Measurements from ENCODE around the gene SDF2. TPM values are rescaled to one million over a fixed set of nuclear protein-coding genes. Genes with fewer than 3 reads are reported as not detected.
A peak's percentile ranks its signal among the peaks of the same experiment; 100 is the strongest.

The SDF2 gene
- total RNA-seq, 2 experiments from 2014 or later = 51.7 to 54.5 TPM

GRCh38 chr17:28648698-28649097 is 13.0 kb downstream of the SDF2 start:
- CTCF ChIA-PET = interaction anchor here (0.9 to 1.6 kb wide), 5 partner anchors 9 to 102 kb away, joined by 4 to 11 read pairs (median 5); partner anchors contain the start of genes SDF2 and SUPT6H
- no peak for DNase-seq
- H3K36me3 Mint-ChIP-seq (ENCODE audit: low read depth) = peaks cover 47% of the 10 kb centered on the region
- no peak overlapping the region for H3K27ac Mint-ChIP-seq
- peaks cover 23% of the 10 kb centered on the region for H3K4me1 Mint-ChIP-seq (ENCODE audit: low read depth)
- H3K27me3 Mint-ChIP-seq (ENCODE audit: low read depth) = no peaks in the 10 kb centered on the region
- no peaks in the 10 kb centered on the region for H3K9me3 Mint-ChIP-seq (ENCODE audit: insufficient read depth)
- POLR2A ChIA-PET = interaction anchor here (1.2 to 2.1 kb wide), 3 partner anchors 13 to 71 kb away, joined by 3 to 12 read pairs (median 5); partner anchors contain the start of genes RPL23A, SDF2 and SUPT6H
- no peak for ATAC-seq
- H3K4me3 Mint-ChIP-seq = no peak overlapping the region

GRCh38 chr17:28646039-28646754 is 15.5 kb downstream of the SDF2 start:
- ChIA-PET CTCF (interaction anchor here (0.7 to 5.3 kb wide), 26 partner anchors 9 to 117 kb away, joined by 3 to 104 read pairs (median 4); partner anchors contain the start of genes NEK8, PIGS, PROCA1 and RPL23A), POLR2A (interaction anchor here (0.8 to 5.0 kb wide), 8 partner anchors 9 to 303 kb away, joined by 3 to 67 read pairs (median 5); partner anchors contain the start of genes PROCA1, RPL23A, SDF2 and SPAG5)
- DNase-seq (no peak), ATAC-seq (no peak)
- Mint-ChIP-seq H3K27me3 (ENCODE audit: low read depth) (no peaks in the 10 kb centered on the region), H3K9me3 (ENCODE audit: insufficient read depth) (no peaks in the 10 kb centered on the region), H3K4me3 (peak overlapping the region; percentile 87), H3K4me1 (ENCODE audit: low read depth) (peaks cover 36% of the 10 kb centered on the region), H3K36me3 (ENCODE audit: low read depth) (peaks cover 51% of the 10 kb centered on the region), H3K27ac (peak overlapping the region; percentile 84)

- ChIA-PET POLR2A (interaction anchor here (0.5 to 5.0 kb wide), 15 partner anchors 11 to 307 kb away, joined by 3 to 67 read pairs (median 4); partner anchors contain the start of genes PROCA1, SDF2 and SUPT6H), CTCF (interaction anchor here (0.6 to 5.3 kb wide), 15 partner anchors 16 to 320 kb away, joined by 3 to 104 read pairs (median 4); partner anchors contain the start of genes ALDOC, NEK8, PIGS and PROCA1)
- H3K9me3 Mint-ChIP-seq (ENCODE audit: insufficient read depth) = no peaks in the 10 kb centered on the region
- peak overlapping the region; percentile 87 for H3K4me3 Mint-ChIP-seq
- no peaks in the 10 kb centered on the region for H3K27me3 Mint-ChIP-seq (ENCODE audit: low read depth)
- H3K36me3 Mint-ChIP-seq (ENCODE audit: low read depth) = peaks cover 54% of the 10 kb centered on the region
- H3K27ac Mint-ChIP-seq = peak overlapping the region; percentile 84
- H3K4me1 Mint-ChIP-seq (ENCODE audit: low read depth) = peaks cover 36% of the 10 kb centered on the region
- peak; percentile 30 for DNase-seq
- ATAC-seq = no peak
Observed at GRCh38 chr17:28645576-28645939, 16.1 kb downstream of the SDF2 start.

DNA sequence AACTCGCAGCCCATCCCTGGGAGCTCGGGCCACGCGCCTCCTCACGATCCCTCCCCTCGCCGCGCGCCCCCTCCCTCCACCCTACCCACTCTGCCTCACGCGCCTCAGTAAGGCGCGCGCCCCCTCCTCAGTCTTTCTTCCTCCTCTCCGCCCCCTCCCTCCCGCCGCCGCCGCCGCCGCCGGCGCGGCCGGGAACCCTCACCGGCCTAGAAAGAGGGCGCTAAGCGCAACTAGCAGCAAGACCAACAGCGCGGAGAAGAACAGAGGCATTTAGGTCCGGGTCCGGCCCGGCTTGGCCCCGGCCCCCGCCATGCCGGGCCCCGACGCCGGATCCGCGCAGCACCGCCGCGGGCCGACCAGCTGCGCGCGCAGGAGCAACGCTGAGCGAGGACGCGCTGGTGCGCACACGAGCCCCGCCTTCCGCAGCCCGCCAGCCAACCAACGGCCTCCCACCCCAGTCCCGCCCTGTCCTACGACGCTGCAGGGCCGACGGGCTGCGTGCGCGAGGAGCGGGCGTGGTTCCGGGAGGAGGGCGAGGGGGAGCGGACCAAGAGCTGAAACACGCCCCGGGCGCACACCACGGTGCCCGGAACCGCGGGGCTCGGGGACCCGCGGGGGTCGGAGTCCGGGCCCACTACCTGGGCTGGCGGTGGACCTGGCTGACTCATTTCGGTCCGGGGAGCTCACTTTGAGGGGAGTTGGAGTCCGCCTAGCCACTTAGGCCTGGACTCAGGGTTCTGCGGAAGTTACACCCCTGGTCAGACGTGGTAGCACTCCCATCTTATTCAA is 16.7 kb downstream of the SDF2 start, which contains the start of gene BLTP2:
Gene BLTP2, minus strand, starts transcription at position 372 of the 789 bp plus-strand sequence. Its CDS starts 102 bp downstream, at position 270.
- Mint-ChIP-seq H3K36me3 (ENCODE audit: low read depth) (peaks cover 55% of the 10 kb centered on the region), H3K27me3 (ENCODE audit: low read depth) (no peaks in the 10 kb centered on the region), H3K4me3 (peak within 1 kb of the TSS; percentile 87), H3K9me3 (ENCODE audit: insufficient read depth) (no peaks in the 10 kb centered on the region), H3K4me1 (ENCODE audit: low read depth) (peaks cover 39% of the 10 kb centered on the region), H3K27ac (peak within 1 kb of the TSS; percentile 84)
- DNase-seq (peak; percentile 97), ATAC-seq (peak; percentile 98)
- ChIA-PET CTCF (interaction anchor here (0.6 to 5.3 kb wide), 25 partner anchors 8 to 501 kb away, joined by 3 to 104 read pairs (median 4); partner anchors contain the start of genes ALDOC, PIGS, PROCA1 and RPL23A), POLR2A (interaction anchor here (0.5 to 5.0 kb wide), 19 partner anchors 11 to 307 kb away, joined by 3 to 67 read pairs (median 4); partner anchors contain the start of genes PROCA1, RPL23A, SDF2 and SUPT6H)

- peak; percentile 6 for ATAC-seq
- POLR2A ChIA-PET = interaction anchor here (0.9 to 5.0 kb wide), 14 partner anchors 10 to 94 kb away, joined by 3 to 67 read pairs (median 4); partner anchors contain the start of genes PROCA1, RPL23A, SDF2 and SUPT6H
- Mint-ChIP-seq H3K27ac (peak overlapping the region; percentile 84), H3K27me3 (ENCODE audit: low read depth) (no peaks in the 10 kb centered on the region), H3K9me3 (ENCODE audit: insufficient read depth) (no peaks in the 10 kb centered on the region), H3K36me3 (ENCODE audit: low read depth) (peaks cover 60% of the 10 kb centered on the region), H3K4me3 (peak overlapping the region; percentile 87), H3K4me1 (ENCODE audit: low read depth) (peaks cover 39% of the 10 kb centered on the region)
- CTCF ChIA-PET = interaction anchor here (0.7 to 5.3 kb wide), 29 partner anchors 9 to 502 kb away, joined by 3 to 104 read pairs (median 4); partner anchors contain the start of genes ALDOC, PIGS, PROCA1 and RPL23A
- peak; percentile 61 for DNase-seq
Observed at GRCh38 chr17:28643983-28644786, 17.5 kb downstream of the SDF2 start.

- H3K4me1 Mint-ChIP-seq (ENCODE audit: low read depth) = peaks cover 34% of the 10 kb centered on the region
- CTCF ChIA-PET = no interaction called here
Observed at GRCh38 chr17:28641579-28641978, 20.1 kb downstream of the SDF2 start.

GRCh38 chr17:28635506-28635905 is 26.2 kb downstream of the SDF2 start:
- no peaks in the 10 kb centered on the region for H3K27me3 Mint-ChIP-seq (ENCODE audit: low read depth)
- H3K36me3 Mint-ChIP-seq (ENCODE audit: low read depth) = peaks cover 83% of the 10 kb centered on the region
- no peak overlapping the region for H3K4me3 Mint-ChIP-seq
- ATAC-seq (no peak), DNase-seq (no peak)
- CTCF ChIA-PET = interaction anchor here (1.0 to 2.2 kb wide), 3 partner anchors 8 to 22 kb away, joined by 3 to 6 read pairs (median 5); no protein-coding TSS in a partner anchor
- H3K9me3 Mint-ChIP-seq (ENCODE audit: insufficient read depth) = no peaks in the 10 kb centered on the region
- POLR2A ChIA-PET = interaction anchor here (0.9 kb wide), 1 partner anchor 26 kb away, joined by 3 read pairs; the partner anchor contains the start of gene SDF2
- H3K27ac Mint-ChIP-seq = no peak overlapping the region
- H3K4me1 Mint-ChIP-seq (ENCODE audit: low read depth) = peaks cover 11% of the 10 kb centered on the region

More at GRCh38 chr17:28641579-28641978, 20.1 kb downstream of the SDF2 start:
- no peak for ATAC-seq
- Mint-ChIP-seq H3K4me3 (no peak overlapping the region), H3K27me3 (ENCODE audit: low read depth) (no peaks in the 10 kb centered on the region), H3K9me3 (ENCODE audit: insufficient read depth) (no peaks in the 10 kb centered on the region), H3K27ac (no peak overlapping the region), H3K36me3 (ENCODE audit: low read depth) (peaks cover 67% of the 10 kb centered on the region)
- POLR2A ChIA-PET = no interaction called here
- no peak for DNase-seq

GRCh38 chr17:28634206-28634865 is 27.4 kb downstream of the SDF2 start:
- Mint-ChIP-seq H3K27ac (no peak overlapping the region), H3K4me3 (no peak overlapping the region), H3K27me3 (ENCODE audit: low read depth) (no peaks in the 10 kb centered on the region), H3K9me3 (ENCODE audit: insufficient read depth) (no peaks in the 10 kb centered on the region), H3K4me1 (ENCODE audit: low read depth) (peaks cover 9% of the 10 kb centered on the region), H3K36me3 (ENCODE audit: low read depth) (peaks cover 78% of the 10 kb centered on the region)
- ChIA-PET CTCF (interaction anchor here (1.1 to 2.2 kb wide), 3 partner anchors 9 to 13 kb away, joined by 3 to 6 read pairs (median 3); no protein-coding TSS in a partner anchor), POLR2A (interaction anchor here (1.3 kb wide), 1 partner anchor 10 kb away, joined by 6 read pairs; the partner anchor contains the start of gene BLTP2)
- ATAC-seq = no peak
- DNase-seq = no peak

DNA sequence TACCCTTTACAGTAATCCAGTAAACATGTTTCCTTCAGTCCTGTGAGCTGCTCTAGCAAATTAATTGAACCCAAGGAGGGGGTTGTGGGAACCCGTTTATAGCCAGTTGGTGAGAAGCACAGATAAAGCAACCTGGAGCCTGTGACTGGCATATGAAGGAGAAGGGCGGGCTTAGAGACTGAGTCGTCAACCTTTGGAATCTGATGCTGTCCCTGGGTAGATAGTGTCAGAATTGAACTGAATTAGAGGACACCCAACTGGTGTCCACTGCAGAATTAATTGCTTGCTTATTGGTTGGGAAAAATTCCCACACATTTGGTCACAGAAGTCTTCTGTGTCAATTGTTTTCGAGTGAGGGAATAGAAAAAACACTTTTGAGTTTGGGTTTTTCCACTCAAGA is 34.9 kb downstream of the SDF2 start:
- no peaks in the 10 kb centered on the region for H3K4me1 Mint-ChIP-seq (ENCODE audit: low read depth)
- H3K27me3 Mint-ChIP-seq (ENCODE audit: low read depth) = no peaks in the 10 kb centered on the region
- H3K36me3 Mint-ChIP-seq (ENCODE audit: low read depth) = peaks cover 55% of the 10 kb centered on the region
- H3K9me3 Mint-ChIP-seq (ENCODE audit: insufficient read depth) = no peaks in the 10 kb centered on the region
- POLR2A ChIA-PET = no interaction called here
- CTCF ChIA-PET = no interaction called here
- H3K27ac Mint-ChIP-seq = no peak overlapping the region
- H3K4me3 Mint-ChIP-seq = no peak overlapping the region
- DNase-seq (no peak), ATAC-seq (no peak)

DNA sequence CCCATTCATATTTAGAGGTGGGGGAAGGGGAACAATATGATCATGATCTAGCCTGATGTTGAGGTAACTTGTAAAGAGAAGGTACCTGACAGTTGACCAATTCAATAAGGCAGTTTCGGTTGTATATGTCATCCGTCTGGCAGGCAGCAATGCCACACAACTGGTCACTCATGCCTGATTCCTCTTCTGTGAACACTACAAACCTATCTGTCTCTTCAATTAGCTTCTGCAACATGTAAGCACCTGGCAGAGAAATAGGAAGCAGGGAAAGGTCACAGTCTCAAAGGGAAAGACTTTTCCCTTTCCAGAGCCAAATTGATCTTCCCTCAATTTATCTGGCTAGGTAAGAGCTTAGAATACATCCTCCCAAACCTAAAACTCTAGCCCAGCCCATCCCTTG is 37.6 kb downstream of the SDF2 start:
- DNase-seq (no peak), ATAC-seq (no peak)
- H3K36me3 Mint-ChIP-seq (ENCODE audit: low read depth) = peaks cover 67% of the 10 kb centered on the region
- ChIA-PET POLR2A (interaction anchor here (1.6 kb wide), 1 partner anchor 20 kb away, joined by 6 read pairs; the partner anchor contains the start of gene BLTP2), CTCF (interaction anchor here (0.6 to 2.7 kb wide), 3 partner anchors 10 to 22 kb away, joined by 3 to 14 read pairs (median 3); partner anchors contain the start of gene RSKR)
- no peak overlapping the region for H3K27ac Mint-ChIP-seq
- no peaks in the 10 kb centered on the region for H3K4me1 Mint-ChIP-seq (ENCODE audit: low read depth)
- H3K27me3 Mint-ChIP-seq (ENCODE audit: low read depth) = no peaks in the 10 kb centered on the region
- no peaks in the 10 kb centered on the region for H3K9me3 Mint-ChIP-seq (ENCODE audit: insufficient read depth)
- no peak overlapping the region for H3K4me3 Mint-ChIP-seq

All from activated CD8-positive, alpha-beta T cell treated with anti-CD3 and anti-CD28 coated beads, Interleukin-2, amount 10 ng/mL, durations not matched to agents 7 days and 5 days (primary cell).